ENCODE results near the gene PAPPA.

DNA sequence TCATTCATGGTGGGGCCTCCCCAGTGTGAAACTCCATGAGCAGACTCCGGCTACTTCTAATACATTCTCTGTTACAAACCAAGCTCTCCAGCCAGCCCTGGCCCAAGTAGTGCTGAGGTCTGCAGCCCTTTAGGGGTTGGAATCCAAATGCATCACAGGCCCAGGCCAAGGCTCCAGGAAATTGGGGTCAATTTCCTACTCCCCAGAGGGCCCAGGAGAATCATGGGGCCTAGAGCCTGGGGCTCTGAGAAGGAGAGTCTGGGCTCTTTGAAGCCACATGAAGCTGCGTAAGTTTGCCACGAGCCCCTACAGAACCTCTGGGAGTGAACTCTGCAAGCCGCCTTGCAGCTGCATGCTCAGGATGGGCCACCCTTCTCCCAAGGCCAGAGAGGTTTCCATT lies 206.4 kb downstream of the PAPPA start:
- TF ChIP-seq CTCF (conservative IDR thresholded peaks at IDR 0.05 in 1 of 2, IDR thresholded peaks at IDR 0.05 in 1 of 2; ENCODE audit: extremely low read depth in 1 of 2, insufficient read depth in 1 of 2, low read depth in 1 of 2, low read length in 2 of 2) = no peak
- no peak for TF ChIP-seq EZH2 (IDR thresholded peaks at IDR 0.05; ENCODE audit: borderline replicate concordance, low read length)

Data from mammary epithelial cell (primary cell).